Endothelial cell of umbilical vein (primary cell): ENCODE data around the gene FOCAD. TPM values are rescaled to one million over a fixed set of nuclear protein-coding genes. Genes with fewer than 3 reads are reported as not detected.

Experiments
- BruUV-seq: library from RNA; stranded (reverse); fragments of 400-500 nt; replicated peaks from 2 replicates; lab custom pipeline; 2021; lab: Mats Ljungman, UMichigan
- CTCF ChIA-PET: fragments of 300-600, 350-600 bp; sonication (Branson Sonifier 250); formaldehyde crosslinking; loops from one replicate; lab custom pipeline; 2021; ENCODE audit warnings: antibody characterized with exemption, inconsistent platforms; lab: Charles Lee
- POLR2A ChIA-PET: fragments of 300-600, 350-600 bp; sonication (Branson Sonifier 250); formaldehyde crosslinking; loops from one replicate; lab custom pipeline; 2021; ENCODE audit warnings: antibody characterized with exemption, inconsistent platforms; lab: Charles Lee
- DNase-seq: peaks from one replicate; pipeline ENCODE4 v3.0.0-alpha.2; 2011; ENCODE audit warnings: low read depth, low spot score
- FAIRE-seq: peaks from 2 replicates; lab custom pipeline; 2011; peaks lifted over from hg19 to GRCh38; lab: Jason Lieb, UNC
- H2AFZ ChIP-seq: 2 replicates; pipeline ENCODE4 v1.6.0; 2012; ENCODE audit warnings: low read depth, low read length, control low read depth, inconsistent platforms
- H3K27ac ChIP-seq: 2 replicates; pipeline ENCODE4 v1.5.1; 2011; ENCODE audit warnings: low read depth, mild to moderate bottlenecking, control low read depth, low read length, moderate library complexity; ENCODE audit not compliant: insufficient read depth
- H3K27me3 ChIP-seq, 2 experiments: 2 replicates each; pipeline versions ENCODE4 v1.6.0 to v1.6.1; 2011; ENCODE audit warnings: low read length in 2 of 2, mixed read lengths in 1 of 2; ENCODE audit not compliant: control insufficient read depth in 2 of 2, insufficient read depth in 2 of 2
- H3K36me3 ChIP-seq, 2 experiments: 2 replicates in 1 of 2; 3 replicates in 1 of 2; pipeline ENCODE4 v1.5.1; 2011; ENCODE audit warnings: low read length in 2 of 2, mild to moderate bottlenecking in 1 of 2, moderate library complexity in 1 of 2; ENCODE audit not compliant: control insufficient read depth in 2 of 2, insufficient read depth in 2 of 2; ENCODE audit errors: extremely low read depth in 1 of 2
- H3K4me1 ChIP-seq: 3 replicates; pipeline ENCODE4 v1.5.1; 2011; ENCODE audit warnings: mild to moderate bottlenecking, low read length; ENCODE audit not compliant: control insufficient read depth, insufficient read depth; ENCODE audit errors: extremely low read depth
- H3K4me2 ChIP-seq: 2 replicates; pipeline ENCODE4 v1.6.1; 2011; ENCODE audit warnings: low read length, control low read depth, mixed read lengths; ENCODE audit not compliant: insufficient read depth
- H3K4me3 ChIP-seq, 3 experiments: fragments of 200-600 bp in 1 of 3; sonication (generic), shearing (Covaris generic) in 1 of 3; replicated peaks in 1 of 3; 2 replicates each; pipeline ENCODE4 v1.5.1; 2011 to 2016; ENCODE audit warnings: control low read depth in 3 of 3, low read length in 3 of 3, mild to moderate bottlenecking in 2 of 3, inconsistent platforms in 1 of 3, low read depth in 1 of 3, moderate library complexity in 1 of 3; ENCODE audit not compliant: insufficient read depth in 1 of 3
- H3K79me2 ChIP-seq: 2 replicates; pipeline ENCODE4 v1.6.0; 2012; ENCODE audit warnings: low read length, inconsistent platforms; ENCODE audit not compliant: control insufficient read depth, insufficient read depth
- H3K9ac ChIP-seq: replicated peaks from 2 replicates; pipeline ENCODE3; 2011; ENCODE audit warnings: low read length, control low read depth; ENCODE audit not compliant: insufficient read depth; ENCODE audit errors: extremely low read depth
- H3K9me1 ChIP-seq: replicated peaks from 3 replicates; pipeline ENCODE4 v1.6.0; 2011; ENCODE audit warnings: mild to moderate bottlenecking, low read length; ENCODE audit not compliant: control insufficient read depth, insufficient read depth; ENCODE audit errors: extremely low read depth
- H3K9me3 ChIP-seq: replicated peaks from 2 replicates; pipeline ENCODE4 v1.5.1; 2012; ENCODE audit warnings: low read length, inconsistent platforms; ENCODE audit not compliant: control insufficient read depth, insufficient read depth
- H4K20me1 ChIP-seq: replicated peaks from 2 replicates; pipeline ENCODE3; 2011; ENCODE audit warnings: mild to moderate bottlenecking, low read length; ENCODE audit not compliant: control insufficient read depth, insufficient read depth; ENCODE audit errors: extremely low read depth
- EZH2 ChIP-seq: IDR thresholded peaks from 2 replicates; pipeline ENCODE4 v1.6.1; 2012; ENCODE audit warnings: borderline replicate concordance, low read depth, mild to moderate bottlenecking, moderate library complexity, low read length, inconsistent platforms; ENCODE audit not compliant: severe bottlenecking
- FOS ChIP-seq: IDR thresholded peaks from 2 replicates; pipeline ENCODE4 v1.6.1; 2011; ENCODE audit warnings: mild to moderate bottlenecking, low read length, moderate library complexity, borderline replicate concordance; ENCODE audit not compliant: insufficient read depth
- GATA2 ChIP-seq: IDR thresholded peaks from 2 replicates; pipeline ENCODE4 v1.7.0; 2011; ENCODE audit warnings: low read depth, mild to moderate bottlenecking, moderate library complexity, mixed read lengths, low read length; ENCODE audit not compliant: insufficient read length, insufficient read depth
- JUN ChIP-seq: IDR thresholded peaks from 2 replicates; pipeline ENCODE4 v1.6.1; 2011; ENCODE audit warnings: borderline replicate concordance, low read depth; ENCODE audit not compliant: insufficient read length, insufficient read depth
- MYC ChIP-seq: IDR thresholded peaks from one replicate; pipeline ENCODE4 v1.6.1; 2011; ENCODE audit warnings: mild to moderate bottlenecking, low read depth, low read length
- POLR2A ChIP-seq: IDR thresholded peaks from 2 replicates; pipeline ENCODE4 v1.6.1; 2012; ENCODE audit warnings: low read depth, mild to moderate bottlenecking, control low read depth, low read length
- POLR2AphosphoS5 ChIP-seq: IDR thresholded peaks from 2 replicates; pipeline ENCODE4 v1.6.1; 2012; ENCODE audit warnings: low read depth, mild to moderate bottlenecking, control low read depth, low read length, moderate library complexity; ENCODE audit not compliant: insufficient read depth
- dilution Hi-C: fragments of 300-500 bp; cut with MboI; formaldehyde crosslinking; loops from one replicate; pipeline ENCODE4 v1.15.0; 2019; ENCODE audit warnings: low sequenced_read_pairs; ENCODE audit not compliant: extremely low pct_ligation_motif_present
- intact Hi-C: fragments of 100-400 bp; cut with micrococcal nuclease; formaldehyde crosslinking; loops from one replicate; pipeline ENCODE4 v1.10.0; 2022
- polyA plus RNA-seq, 4 experiments: library from polyadenylated mRNA; depleted of rRNA in 3 of 4; stranded (reverse) in 3 of 4; unstranded in 1 of 4; fragments of >200 nt; gene quantifications; 2 replicates each; pipeline versions ENCODE4 v1.2.1 to v1.2.3, GENCODE V29; 2011 to 2012; ENCODE audit warnings: missing spikeins in 1 of 4
- total RNA-seq: library from RNA; stranded (reverse); gene quantifications from 2 replicates; pipeline ENCODE4 v1.2.3, GENCODE V29; 2021
- TF ChIP-seq, protein P1 (sequence below), 2 donors: IDR thresholded peaks; 1 replicate in 1 of 2; 2 replicates in 1 of 2; pipeline ENCODE4 v1.5.1; 2011; ENCODE audit warnings: low read length in 2 of 2, mild to moderate bottlenecking in 2 of 2, moderate library complexity in 2 of 2, control low read depth in 1 of 2, inconsistent platforms in 1 of 2, low read depth in 1 of 2; ENCODE audit not compliant: insufficient read depth in 1 of 2; ENCODE audit errors: extremely low read depth in 1 of 2
- TF ChIP-seq, protein P2 (sequence below): IDR thresholded peaks from 2 replicates; pipeline ENCODE4 v1.6.1; 2011; ENCODE audit not compliant: insufficient read depth, insufficient read length

The FOCAD gene
- total and polyA plus RNA-seq, 2 donors (not counting 3 experiments of a cell fraction or from before 2014, with no cell fraction given), result 26.7 to 66.9 TPM

DNA sequence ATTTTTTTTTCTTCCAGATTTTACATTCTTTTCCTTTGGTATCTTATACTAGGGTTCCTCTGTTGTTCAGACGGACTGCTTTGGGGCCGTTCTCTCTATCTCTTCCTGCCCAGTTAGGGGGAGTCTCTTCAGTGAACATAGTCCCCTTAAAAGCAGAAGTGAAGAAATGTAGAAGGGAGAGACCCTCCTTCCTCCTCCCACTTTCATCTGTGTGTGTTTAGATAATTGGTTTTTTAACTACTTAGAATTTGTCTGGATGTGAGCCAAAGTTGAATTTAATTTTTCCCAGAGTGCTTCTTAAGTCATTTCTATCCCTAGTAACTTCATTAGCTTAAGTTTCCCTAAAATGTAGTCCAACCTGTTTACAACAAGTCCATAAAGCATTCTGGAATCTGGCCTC is 179.9 kb downstream of the FOCAD start:
- Histone ChIP-seq H3K4me3 (no peak overlapping the region), H3K4me2 (no peak overlapping the region), H3K27ac (no peak overlapping the region), H3K27me3 (no peaks in the 10 kb centered on the region), H4K20me1 (no peaks in the 10 kb centered on the region), H3K9ac (no peak overlapping the region), H3K79me2 (no peaks in the 10 kb centered on the region), H3K9me1 (no peaks in the 10 kb centered on the region), H3K4me1 (no peaks in the 10 kb centered on the region), H2AFZ (no peak overlapping the region), H3K9me3 (no peaks in the 10 kb centered on the region), H3K36me3 (no peaks in the 10 kb centered on the region)
- no peak for FAIRE-seq
- TF ChIP-seq EZH2, result no peak
- TF ChIP-seq FOS, result no peak
- no peak for TF ChIP-seq JUN
- POLR2A ChIA-PET, result no interaction called here
- CTCF ChIA-PET, result interaction anchor here (1.3 kb wide), 1 partner anchor 18 kb away, joined by 3 read pairs; no protein-coding TSS in a partner anchor
- intact Hi-C loops, result no loop called here
- BruUV-seq, result no TSS peak
- dilution Hi-C loops, result no loop called here
- no peak for DNase-seq

DNA sequence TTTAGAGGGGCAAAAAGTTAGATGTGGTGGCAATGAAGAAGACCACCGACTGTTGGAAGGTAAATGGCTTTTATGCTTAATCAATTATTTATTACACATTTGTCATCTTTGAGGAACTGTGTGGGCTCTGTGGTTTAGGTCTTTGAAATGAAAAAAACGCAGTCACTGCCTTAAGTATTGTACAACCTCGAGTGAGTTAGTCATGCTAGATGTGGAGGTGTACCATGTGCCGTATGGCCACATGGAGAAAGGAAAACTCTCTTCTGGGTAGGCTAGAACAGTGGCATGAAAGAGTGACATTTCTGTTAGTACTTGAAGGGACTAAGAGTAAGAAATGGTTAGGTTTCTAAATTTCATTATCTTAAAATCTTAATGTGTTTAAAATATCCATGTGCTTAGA is 181.3 kb downstream of the FOCAD start:
- H3K79me2 ChIP-seq, result no peaks in the 10 kb centered on the region
- H2AFZ ChIP-seq, result no peak overlapping the region
- H3K4me2 ChIP-seq, result no peak overlapping the region
- BruUV-seq, result no TSS peak
- ChIA-PET CTCF (no interaction called here), POLR2A (no interaction called here)
- H3K36me3 ChIP-seq, result no peaks in the 10 kb centered on the region
- H3K4me3 ChIP-seq, result no peak overlapping the region
- dilution Hi-C loops (no loop called here), intact Hi-C loops (no loop called here)
- FAIRE-seq (no peak), DNase-seq (no peak)
- H3K4me1 ChIP-seq, result no peaks in the 10 kb centered on the region
- no peak for TF ChIP-seq MYC
- TF ChIP-seq POLR2AphosphoS5, result no peak
- TF ChIP-seq FOS, result no peak
- no peak for TF ChIP-seq EZH2
- TF ChIP-seq JUN, result no peak
- no peak for TF ChIP-seq GATA2
- no peak for TF ChIP-seq POLR2A
- TF ChIP-seq, protein P1, sequence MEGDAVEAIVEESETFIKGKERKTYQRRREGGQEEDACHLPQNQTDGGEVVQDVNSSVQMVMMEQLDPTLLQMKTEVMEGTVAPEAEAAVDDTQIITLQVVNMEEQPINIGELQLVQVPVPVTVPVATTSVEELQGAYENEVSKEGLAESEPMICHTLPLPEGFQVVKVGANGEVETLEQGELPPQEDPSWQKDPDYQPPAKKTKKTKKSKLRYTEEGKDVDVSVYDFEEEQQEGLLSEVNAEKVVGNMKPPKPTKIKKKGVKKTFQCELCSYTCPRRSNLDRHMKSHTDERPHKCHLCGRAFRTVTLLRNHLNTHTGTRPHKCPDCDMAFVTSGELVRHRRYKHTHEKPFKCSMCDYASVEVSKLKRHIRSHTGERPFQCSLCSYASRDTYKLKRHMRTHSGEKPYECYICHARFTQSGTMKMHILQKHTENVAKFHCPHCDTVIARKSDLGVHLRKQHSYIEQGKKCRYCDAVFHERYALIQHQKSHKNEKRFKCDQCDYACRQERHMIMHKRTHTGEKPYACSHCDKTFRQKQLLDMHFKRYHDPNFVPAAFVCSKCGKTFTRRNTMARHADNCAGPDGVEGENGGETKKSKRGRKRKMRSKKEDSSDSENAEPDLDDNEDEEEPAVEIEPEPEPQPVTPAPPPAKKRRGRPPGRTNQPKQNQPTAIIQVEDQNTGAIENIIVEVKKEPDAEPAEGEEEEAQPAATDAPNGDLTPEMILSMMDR (IDR thresholded peaks at IDR 0.05; ENCODE audit: extremely low read depth in 1 of 2, insufficient read depth in 1 of 2, low read depth in 1 of 2, low read length in 2 of 2), result no peak
- TF ChIP-seq, protein P2, sequence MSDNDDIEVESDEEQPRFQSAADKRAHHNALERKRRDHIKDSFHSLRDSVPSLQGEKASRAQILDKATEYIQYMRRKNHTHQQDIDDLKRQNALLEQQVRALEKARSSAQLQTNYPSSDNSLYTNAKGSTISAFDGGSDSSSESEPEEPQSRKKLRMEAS, result no peak
- no peak overlapping the region for H3K9ac ChIP-seq
- H3K9me1 ChIP-seq, result no peaks in the 10 kb centered on the region
- no peak overlapping the region for H3K27ac ChIP-seq
- no peaks in the 10 kb centered on the region for H3K27me3 ChIP-seq
- H3K9me3 ChIP-seq, result no peaks in the 10 kb centered on the region
- H4K20me1 ChIP-seq, result no peaks in the 10 kb centered on the region
